Measurements from ENCODE around the gene TTLL11.

GRCh38 chr9:122042056-122042455 lies 51.1 kb downstream of the TTLL11 start:
- TF ChIP-seq CTCF (IDR thresholded peaks at IDR 0.05) = no peak
- TF ChIP-seq POLR2A (IDR thresholded peaks at IDR 0.05) = no peak

Data from right lobe of liver (tissue), 4 donors.